Activated CD8-positive, alpha-beta memory T cell treated with anti-CD3 and anti-CD28 coated beads, Interleukin-2, amount 50 U/mL, for 1 hour (primary cell): ENCODE data around the gene PPP1R14B.
A peak's percentile ranks its signal among the peaks of the same experiment; 100 is the strongest.

Experiments used
- DNase-seq: peaks from one replicate; pipeline ENCODE4 v3.0.0-alpha.2; 2020; ENCODE audit errors: extremely low read depth

The PPP1R14B gene

GRCh38 chr11:64210301-64211020 lies 36.3 kb downstream of the PPP1R14B start:
- DNase-seq, result no peak

GRCh38 chr11:64209563-64209843 lies 37.2 kb downstream of the PPP1R14B start:
- no peak for DNase-seq

GRCh38 chr11:64208796-64209562 lies 37.8 kb downstream of the PPP1R14B start:
- no peak for DNase-seq

- no peak for DNase-seq
These were observed 38.5 kb downstream of the PPP1R14B start for GRCh38 chr11:64208086-64208795.

- no peak for DNase-seq
These were observed 39.3 kb downstream of the PPP1R14B start for GRCh38 chr11:64207256-64208085.

- DNase-seq, result no peak
These were observed 40.1 kb downstream of the PPP1R14B start, which contains the start of gene FERMT3 for GRCh38 chr11:64206457-64207255. FERMT3 (plus strand) TSS chr11:64206721; CDS start chr11:64207365, 644 bp downstream.

- peak; percentile 68 for DNase-seq
These were observed 42.2 kb downstream of the PPP1R14B start for GRCh38 chr11:64204464-64204989.

GRCh38 chr11:64204080-64204440 lies 42.7 kb downstream of the PPP1R14B start:
- DNase-seq, result no peak

- no peak for DNase-seq
These were observed 43.2 kb downstream of the PPP1R14B start for GRCh38 chr11:64203421-64204079.

GRCh38 chr11:64202992-64203391 lies 43.8 kb downstream of the PPP1R14B start:
- no peak for DNase-seq

GRCh38 chr11:64201543-64201942 lies 45.2 kb downstream of the PPP1R14B start:
- DNase-seq, result no peak

- DNase-seq, result no peak
These were observed 48.2 kb downstream of the PPP1R14B start for GRCh38 chr11:64198511-64198910.

- DNase-seq, result no peak
These were observed 50.1 kb downstream of the PPP1R14B start for GRCh38 chr11:64196626-64197025.
